Measurements from ENCODE around the gene RBM25. TPM values are rescaled to one million over a fixed set of nuclear protein-coding genes. Genes with fewer than 3 reads are reported as not detected.
"Not testable (repeated sequence)": the region's sequence is repeated elsewhere in the genome, so short reads cannot be mapped to it uniquely, and the experiment has no call there.

Gene RBM25
- total RNA-seq = 35.1 TPM

DNA sequence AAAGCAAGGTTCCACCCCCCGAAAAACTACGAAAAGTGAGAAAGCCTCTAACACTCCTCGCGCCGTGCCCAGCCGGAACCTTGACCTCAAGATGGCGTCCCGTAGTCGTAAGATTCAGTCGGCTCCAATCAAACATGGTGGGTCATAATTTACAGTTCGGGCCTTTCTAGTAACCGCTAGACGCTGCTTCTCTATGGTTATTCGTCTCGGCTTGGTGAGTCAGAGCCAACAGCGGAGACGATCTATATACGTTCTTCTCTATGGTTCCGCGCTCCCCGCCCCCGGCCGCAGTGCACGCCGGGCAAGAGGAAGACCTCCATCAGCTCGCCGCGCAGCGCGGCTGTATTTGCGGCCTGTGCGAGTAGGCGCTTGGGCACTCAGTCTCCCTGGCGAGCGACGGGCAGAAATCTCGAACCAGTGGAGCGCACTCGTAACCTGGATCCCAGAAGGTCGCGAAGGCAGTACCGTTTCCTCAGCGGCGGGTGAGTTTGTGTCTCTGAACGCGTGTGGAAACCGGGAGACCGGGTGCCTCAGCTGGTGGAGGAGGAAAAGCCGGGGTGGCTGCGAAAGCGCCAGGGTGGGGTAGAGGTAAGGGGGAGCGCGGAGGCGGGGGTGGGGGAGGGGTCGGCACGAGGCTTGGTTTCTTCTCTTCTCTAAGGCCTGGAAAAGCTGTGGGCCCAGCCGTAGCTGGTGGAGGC, at the start of gene RBM25:
TSS of gene RBM25 (plus strand) at position 311 of the 698 bp plus-strand sequence. CDS start 13,108 bp downstream, outside the sequence.
- peak; percentile 99 for ATAC-seq

GRCh38 chr14:73011189-73011588, 47.1 kb upstream of the RBM25 start:
- not testable (repeated sequence) for ATAC-seq

GRCh38 chr14:73014105-73014504, 44.2 kb upstream of the RBM25 start:
- ATAC-seq = peak; percentile 59

- ATAC-seq = peak; percentile 29
Measured at GRCh38 chr14:73015552-73015951, 42.8 kb upstream of the RBM25 start.

DNA sequence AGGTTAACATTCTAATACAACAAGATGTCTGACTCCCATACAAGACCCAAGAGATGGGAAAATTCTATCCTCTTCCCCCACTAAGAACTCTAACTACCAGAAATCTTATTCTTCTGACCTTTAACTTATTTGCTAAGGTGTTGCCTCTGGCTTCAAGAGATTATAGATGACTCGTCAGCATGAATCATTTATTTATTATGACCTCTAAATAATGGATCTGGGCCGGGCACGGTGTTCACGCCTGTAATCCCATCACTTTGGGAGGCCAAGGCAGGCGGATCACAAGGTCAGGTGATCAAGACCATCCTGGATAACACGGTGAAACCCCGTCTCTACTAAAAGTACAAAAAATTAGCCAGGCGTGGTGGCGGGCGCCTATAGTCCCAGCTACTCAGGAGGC, 42.3 kb upstream of the RBM25 start:
- peak; percentile 63 for ATAC-seq

DNA sequence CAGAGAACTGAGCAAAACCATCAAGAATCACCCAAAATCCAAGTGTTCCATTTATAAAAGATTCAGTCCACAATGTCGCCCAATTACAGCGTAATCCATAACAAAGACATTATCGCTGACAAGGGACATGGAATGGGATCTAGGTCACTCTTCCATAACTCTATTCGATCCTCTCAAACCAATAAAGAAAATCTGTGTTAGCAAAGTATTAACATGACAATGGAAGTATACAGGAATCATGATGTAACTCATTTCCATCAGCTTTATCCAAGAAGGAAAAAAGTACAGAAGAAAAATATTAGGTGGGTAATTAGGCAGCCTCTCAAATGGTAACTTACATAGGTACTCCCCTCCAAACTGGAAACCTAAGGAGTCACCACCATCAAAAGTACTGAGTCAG, 36.3 kb upstream of the RBM25 start:
- ATAC-seq = no peak

DNA sequence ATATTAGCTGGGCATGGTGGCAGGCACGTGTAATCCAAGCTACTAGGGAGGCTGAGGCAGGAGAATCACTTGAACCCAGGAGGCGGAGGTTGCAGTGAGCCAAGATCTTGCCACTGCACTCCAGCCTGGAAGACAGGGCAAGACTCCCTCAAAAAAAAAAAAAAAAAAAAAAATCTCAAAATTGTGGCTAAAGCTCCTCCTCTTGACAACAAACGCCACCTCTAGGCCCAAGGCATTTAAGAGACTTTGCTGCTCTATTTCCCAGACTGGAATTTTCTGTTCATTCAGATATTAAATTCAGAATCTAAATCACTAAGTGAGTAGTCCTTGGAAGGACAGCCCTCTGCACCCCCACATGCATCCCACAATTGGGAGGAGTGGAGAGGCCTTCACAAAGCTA, 32.8 kb upstream of the RBM25 start:
- ATAC-seq = no peak

DNA sequence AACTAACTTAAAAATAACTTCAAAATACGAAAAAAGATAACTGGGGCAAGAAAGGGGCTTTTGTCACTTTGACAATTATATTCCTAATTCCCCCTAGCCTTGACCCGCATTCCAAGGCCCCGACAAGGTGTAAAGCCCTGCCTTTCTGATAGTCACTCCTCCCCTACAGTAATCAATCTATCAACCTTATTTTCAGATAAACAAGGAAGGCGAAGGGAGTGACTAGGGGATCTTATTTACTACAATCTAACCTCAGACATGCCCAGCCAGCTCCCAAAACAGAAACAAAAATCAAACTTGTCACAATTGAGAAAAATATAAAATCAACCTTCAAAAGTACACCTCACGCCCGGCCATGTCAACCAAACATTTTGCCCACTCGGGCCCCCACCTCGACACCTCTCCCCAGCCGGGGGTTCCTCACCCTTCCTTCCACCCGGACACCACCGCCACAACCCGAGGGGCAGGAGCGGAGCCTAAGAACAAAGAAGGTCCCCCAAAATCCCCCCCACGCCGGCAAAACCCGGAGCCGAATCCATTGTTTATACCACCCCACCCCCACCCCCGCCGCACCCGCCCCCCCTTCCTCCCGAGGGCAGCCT, 32.0 kb upstream of the RBM25 start:
- no peak for ATAC-seq

DNA sequence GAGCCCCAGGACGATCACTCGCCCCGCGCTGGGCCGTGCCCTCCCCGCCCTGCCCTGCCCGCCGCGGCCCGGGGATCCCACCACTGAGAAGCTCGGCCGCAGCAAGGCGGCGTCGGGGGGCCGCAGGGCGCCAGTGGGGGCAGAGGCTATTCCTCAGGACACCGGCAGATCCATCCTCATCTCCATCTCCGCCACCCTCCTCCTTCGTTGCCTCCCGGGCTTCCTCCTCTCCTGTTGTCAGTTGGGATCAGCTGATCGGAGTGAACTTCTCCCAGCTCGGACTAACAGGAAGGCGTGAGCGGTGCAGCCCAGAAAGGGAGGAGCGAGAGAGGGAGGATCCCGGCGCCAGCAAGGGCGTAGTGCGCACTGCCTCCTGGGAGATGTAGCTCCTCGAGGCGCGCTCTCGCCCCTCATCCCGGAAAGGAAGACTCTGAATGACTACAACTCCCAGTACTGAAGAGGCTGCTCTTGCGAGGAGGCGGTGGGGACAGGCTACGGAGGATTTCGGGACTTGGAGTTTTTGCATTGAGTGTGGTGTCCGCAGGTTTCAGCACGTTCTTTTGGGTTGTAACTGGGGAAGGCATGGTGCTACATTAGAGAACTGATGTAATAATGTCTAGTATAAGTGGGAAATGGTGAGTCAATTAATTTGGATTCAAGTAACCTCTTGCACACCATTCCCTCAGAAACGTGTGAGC, 31.3 kb upstream of the RBM25 start, which contains the start of gene ZFYVE1:
TSS of gene ZFYVE1 (minus strand) at position 262 of the 698 bp plus-strand sequence. CDS start 2,598 bp downstream, outside the sequence.
- peak; percentile 100 for ATAC-seq

GRCh38 chr14:73027546-73027945, 30.8 kb upstream of the RBM25 start:
- no peak for ATAC-seq

- ATAC-seq = no peak
Measured at GRCh38 chr14:73027984-73028383, 30.4 kb upstream of the RBM25 start.

DNA sequence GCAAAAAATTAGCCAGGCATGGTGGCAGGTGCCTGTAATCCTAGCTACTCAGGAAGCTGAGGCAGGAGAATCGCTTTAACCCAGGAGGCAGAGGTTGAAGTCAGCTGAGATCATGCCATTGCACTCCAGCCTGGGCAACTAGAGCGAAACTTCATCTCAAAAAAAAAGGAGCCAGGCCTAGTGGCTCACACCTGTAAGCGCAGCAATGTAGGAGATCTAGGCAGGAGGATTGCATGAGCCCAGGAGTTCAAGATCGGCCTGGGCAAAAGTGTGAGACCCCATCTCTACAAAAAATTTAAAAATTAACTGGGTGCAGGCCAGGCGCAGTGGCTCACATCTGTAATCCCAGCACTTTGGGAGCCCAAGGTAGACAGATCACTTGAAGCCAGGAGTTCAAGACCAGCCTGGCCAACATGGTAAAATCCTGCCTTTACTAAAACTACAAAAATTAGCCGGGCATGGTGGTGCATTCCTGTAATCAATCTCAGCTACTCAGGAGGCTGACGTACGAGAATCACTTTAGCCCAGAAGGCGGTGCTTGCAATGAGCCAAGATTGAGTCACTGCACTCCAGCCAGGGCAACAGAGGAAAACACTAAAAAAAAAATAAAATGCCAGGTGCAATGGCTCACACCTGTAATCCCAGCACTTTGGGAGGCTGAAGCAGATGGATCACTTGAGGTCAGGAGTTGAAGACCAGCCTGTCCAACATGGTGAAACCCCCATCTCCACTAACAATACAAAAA, 21.5 kb upstream of the RBM25 start:
- ATAC-seq = peak; percentile 72

DNA sequence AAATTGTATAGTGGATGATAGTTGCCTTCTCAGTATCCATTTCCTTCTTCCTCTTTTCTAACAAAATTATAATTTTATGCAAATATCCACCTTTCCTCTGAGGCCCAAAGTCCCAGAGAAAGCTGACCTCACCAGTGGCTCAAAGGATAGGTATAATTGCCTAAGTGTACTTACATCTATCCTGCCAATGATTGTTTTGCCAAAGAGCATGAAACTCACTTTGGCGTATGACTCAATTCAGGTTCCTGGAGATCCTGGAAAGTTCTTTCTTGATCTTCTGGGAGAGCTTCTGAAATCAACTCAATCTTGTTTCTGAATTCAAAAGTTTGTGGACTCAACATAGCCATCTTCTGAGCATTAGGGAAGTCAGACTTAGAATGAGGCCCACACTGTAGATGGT, 10.5 kb upstream of the RBM25 start:
- peak; percentile 62 for ATAC-seq

DNA sequence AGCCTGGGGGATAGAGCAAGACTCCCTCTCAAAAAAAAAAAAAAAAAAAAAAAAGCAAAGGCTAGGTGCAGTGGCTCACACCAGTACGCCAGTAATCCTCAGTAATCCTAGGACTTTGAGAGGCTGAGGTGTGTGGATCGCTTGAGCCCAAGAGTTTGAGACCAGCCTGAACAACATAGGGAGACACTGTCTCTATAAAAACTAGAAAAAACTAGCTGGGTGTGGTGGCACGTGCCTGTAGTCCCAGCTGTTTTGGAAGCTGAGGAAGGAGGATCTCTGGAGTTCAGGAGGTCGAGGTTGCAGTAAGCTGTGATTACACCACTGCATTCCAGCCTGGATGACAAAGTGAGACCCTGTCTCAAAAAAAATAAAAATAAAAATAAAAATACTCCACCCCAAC, 8.9 kb upstream of the RBM25 start:
- ATAC-seq = peak; percentile 44

DNA sequence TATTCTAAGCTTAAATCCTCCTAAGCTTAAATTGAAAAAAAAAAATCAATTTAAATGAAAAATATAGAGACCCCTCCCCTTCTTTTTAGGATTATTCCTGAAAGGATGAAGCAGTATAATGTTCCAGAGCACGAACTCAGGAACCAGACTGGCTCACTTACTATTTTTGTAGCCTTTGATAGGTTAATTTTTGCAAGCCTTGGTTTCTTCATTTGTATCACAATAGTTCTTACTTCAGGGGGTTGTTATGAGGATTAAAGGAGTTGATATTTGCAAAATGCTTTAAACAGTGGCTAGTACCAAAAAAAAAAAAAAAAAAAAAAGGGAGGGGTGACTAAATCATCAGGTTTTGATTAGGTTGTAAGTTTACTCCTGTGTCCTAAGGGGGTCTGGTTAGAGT, 3.1 kb upstream of the RBM25 start:
- ATAC-seq = no peak

DNA sequence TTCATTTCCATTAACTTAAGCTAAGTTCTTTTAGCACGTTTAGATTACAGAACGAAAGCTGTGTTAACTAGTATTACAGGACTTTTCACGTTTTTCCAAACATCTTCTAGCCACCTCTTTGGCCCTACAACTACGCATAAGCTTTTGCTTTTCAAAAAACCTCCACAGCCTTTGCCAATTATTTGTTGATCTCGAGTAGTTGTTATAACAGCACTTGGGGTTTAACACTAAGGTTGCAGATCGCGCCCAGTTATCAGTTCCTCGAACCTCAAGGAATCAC, 450 bp upstream of the RBM25 start:
- no peak for ATAC-seq

GRCh38 chr14:73058922-73059673, 764 bp downstream of the RBM25 start:
- no peak for ATAC-seq

- no peak for ATAC-seq
Measured at GRCh38 chr14:73069585-73069984, 11.3 kb downstream of the RBM25 start.

DNA sequence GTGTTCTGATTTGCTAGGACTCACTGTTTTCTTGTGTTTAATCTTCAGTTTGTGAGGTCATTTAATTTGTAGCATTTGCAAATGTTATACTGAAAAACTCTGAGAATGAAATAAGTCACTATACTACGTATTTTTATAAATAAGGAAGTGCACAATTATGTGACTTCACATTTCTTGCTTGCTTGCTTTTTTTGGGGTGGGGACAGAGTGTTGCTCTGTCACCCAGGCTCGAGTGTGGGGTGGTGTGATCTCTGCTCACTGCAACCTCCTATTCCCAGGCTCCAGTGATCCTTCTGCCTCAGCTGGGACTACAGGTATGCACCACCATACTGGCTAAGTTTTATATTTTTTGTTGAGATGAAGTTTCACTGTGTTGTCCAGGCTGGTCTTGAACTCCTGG, 32.7 kb downstream of the RBM25 start:
- ATAC-seq = no peak

GRCh38 chr14:73097421-73097820, 39.1 kb downstream of the RBM25 start:
- no peak for ATAC-seq

DNA sequence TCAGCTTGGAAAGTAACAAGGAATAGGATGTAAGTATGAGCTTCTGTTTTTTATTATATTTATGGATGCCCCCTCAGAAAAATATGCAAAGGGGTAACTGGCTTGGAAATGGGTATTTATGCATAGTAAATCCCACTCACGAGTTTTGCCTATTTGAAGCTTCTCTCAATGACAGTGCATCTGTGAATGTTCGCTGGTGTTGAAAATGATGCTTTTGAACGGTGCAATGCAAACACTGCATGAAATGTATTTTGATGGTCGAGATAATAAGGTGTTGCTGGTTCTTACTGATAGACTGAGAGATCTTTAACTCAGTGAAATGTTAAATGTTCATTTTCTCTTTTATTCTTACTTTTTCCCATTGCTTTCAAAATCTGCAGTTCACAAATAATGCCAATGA, 42.0 kb downstream of the RBM25 start:
- ATAC-seq = no peak

DNA sequence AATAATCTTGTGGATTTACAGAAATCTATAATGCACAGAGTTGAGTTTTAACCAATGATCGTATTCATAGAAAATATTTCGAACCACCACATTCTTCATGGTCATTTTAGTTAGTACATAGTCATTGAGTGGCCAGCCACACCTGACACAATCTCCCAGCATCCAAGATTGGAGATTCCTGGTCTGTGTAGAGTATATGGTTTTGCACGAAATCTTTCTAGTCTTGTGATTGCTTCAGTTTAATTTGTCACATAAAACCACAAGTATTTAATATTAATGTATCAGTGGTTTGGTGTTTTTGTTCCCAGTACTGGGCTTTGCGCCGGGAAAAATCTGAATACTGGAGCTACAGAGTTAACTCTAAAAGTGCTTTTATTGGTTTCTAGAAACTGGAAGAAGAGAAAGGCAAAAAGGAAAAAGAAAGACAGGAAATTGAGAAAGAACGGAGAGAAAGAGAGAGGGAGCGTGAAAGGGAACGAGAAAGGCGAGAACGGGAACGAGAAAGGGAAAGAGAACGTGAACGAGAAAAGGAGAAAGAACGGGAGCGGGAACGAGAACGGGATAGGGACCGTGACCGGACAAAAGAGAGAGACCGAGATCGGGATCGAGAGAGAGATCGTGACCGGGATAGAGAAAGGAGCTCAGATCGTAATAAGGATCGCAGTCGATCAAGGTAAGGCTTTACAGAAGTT, 44.6 kb downstream of the RBM25 start:
- ATAC-seq = no peak

All from esophagus mucosa (tissue), 1 donor.